Activated CD8-positive, alpha-beta T cell treated with anti-CD3 and anti-CD28 coated beads for 36 hours (primary cell): ENCODE measurements around the gene PNN. TPM values are rescaled to one million over a fixed set of nuclear protein-coding genes. Genes with fewer than 3 reads are reported as not detected.

ENCODE experiments used
- ATAC-seq: fragments of 200-7000 bp; cut with Tn5 transposase; one replicate; pipeline ENCODE4 v1.10.0; 2021; ENCODE audit warnings: mild to moderate bottlenecking, moderate library complexity
- CTCF ChIA-PET: fragments of 350-600 bp; sonication (Branson Sonifier 250); formaldehyde crosslinking; loops from one replicate; lab custom pipeline; 2021; ENCODE audit warnings: antibody characterized with exemption; lab: Charles Lee
- POLR2A ChIA-PET: fragments of 350-600 bp; sonication (Branson Sonifier 250); formaldehyde crosslinking; loops from one replicate; lab custom pipeline; 2021; ENCODE audit warnings: antibody characterized with exemption; lab: Charles Lee
- DNase-seq: peaks from one replicate; pipeline ENCODE4 v3.0.0-alpha.2; 2020
- H3K27ac Mint-ChIP-seq: one replicate; pipeline ENCODE4 v1.8.0; 2021; ENCODE audit warnings: mild to moderate bottlenecking, mixed read lengths
- H3K27me3 Mint-ChIP-seq: one replicate; pipeline ENCODE4 v1.8.0; 2021; ENCODE audit warnings: mixed read lengths
- H3K36me3 Mint-ChIP-seq: one replicate; pipeline ENCODE4 v1.8.0; 2021; ENCODE audit warnings: low read depth, mixed read lengths
- H3K4me1 Mint-ChIP-seq: one replicate; pipeline ENCODE4 v1.8.0; 2021; ENCODE audit warnings: low read depth, mixed read lengths
- H3K4me3 Mint-ChIP-seq: one replicate; pipeline ENCODE4 v1.8.0; 2021; ENCODE audit warnings: mild to moderate bottlenecking, moderate library complexity, mixed read lengths
- H3K9me3 Mint-ChIP-seq: one replicate; pipeline ENCODE4 v1.8.0; 2021; ENCODE audit warnings: mixed read lengths
- intact Hi-C: fragments of 100-400 bp; cut with micrococcal nuclease; formaldehyde crosslinking; loops from one replicate; pipeline ENCODE4 v1.10.0; 2022
- total RNA-seq, 2 experiments: library from RNA; stranded (reverse); gene quantifications; one replicate each; pipeline ENCODE4 v1.2.3, GENCODE V29; 2021
- TF ChIP-seq, protein P1 (sequence below): fragments of 200-600 bp; IDR thresholded peaks from one replicate; pipeline ENCODE4 v1.8.0; 2022; ENCODE audit warnings: antibody characterized with exemption, mild to moderate bottlenecking

PNN gene
- total RNA-seq, 2 experiments from 2014 or later: 106 to 107 TPM

GRCh38 chr14:39145266-39145966 is 29.6 kb upstream of the PNN start:
- intact Hi-C loops: no loop called here
- no peaks in the 10 kb centered on the region for H3K4me1 Mint-ChIP-seq
- peaks cover 9% of the 10 kb centered on the region for H3K9me3 Mint-ChIP-seq
- ATAC-seq (no peak), DNase-seq (no peak)
- H3K4me3 Mint-ChIP-seq: no peak overlapping the region
- POLR2A ChIA-PET: interaction anchor here (0.9 kb wide), 1 partner anchor 11 kb away, joined by 4 read pairs; no protein-coding TSS in a partner anchor
- H3K36me3 Mint-ChIP-seq: peaks cover 25% of the 10 kb centered on the region
- CTCF ChIA-PET: interaction anchor here (0.9 kb wide), 1 partner anchor 22 kb away, joined by 4 read pairs; no protein-coding TSS in a partner anchor
- TF ChIP-seq, protein P1, sequence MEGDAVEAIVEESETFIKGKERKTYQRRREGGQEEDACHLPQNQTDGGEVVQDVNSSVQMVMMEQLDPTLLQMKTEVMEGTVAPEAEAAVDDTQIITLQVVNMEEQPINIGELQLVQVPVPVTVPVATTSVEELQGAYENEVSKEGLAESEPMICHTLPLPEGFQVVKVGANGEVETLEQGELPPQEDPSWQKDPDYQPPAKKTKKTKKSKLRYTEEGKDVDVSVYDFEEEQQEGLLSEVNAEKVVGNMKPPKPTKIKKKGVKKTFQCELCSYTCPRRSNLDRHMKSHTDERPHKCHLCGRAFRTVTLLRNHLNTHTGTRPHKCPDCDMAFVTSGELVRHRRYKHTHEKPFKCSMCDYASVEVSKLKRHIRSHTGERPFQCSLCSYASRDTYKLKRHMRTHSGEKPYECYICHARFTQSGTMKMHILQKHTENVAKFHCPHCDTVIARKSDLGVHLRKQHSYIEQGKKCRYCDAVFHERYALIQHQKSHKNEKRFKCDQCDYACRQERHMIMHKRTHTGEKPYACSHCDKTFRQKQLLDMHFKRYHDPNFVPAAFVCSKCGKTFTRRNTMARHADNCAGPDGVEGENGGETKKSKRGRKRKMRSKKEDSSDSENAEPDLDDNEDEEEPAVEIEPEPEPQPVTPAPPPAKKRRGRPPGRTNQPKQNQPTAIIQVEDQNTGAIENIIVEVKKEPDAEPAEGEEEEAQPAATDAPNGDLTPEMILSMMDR: no peak
- no peaks in the 10 kb centered on the region for H3K27me3 Mint-ChIP-seq
- H3K27ac Mint-ChIP-seq: no peak overlapping the region

- intact Hi-C loops: no loop called here
- TF ChIP-seq, protein P1: no peak
- H3K27me3 Mint-ChIP-seq: no peaks in the 10 kb centered on the region
- no peak overlapping the region for H3K4me3 Mint-ChIP-seq
- peaks cover 9% of the 10 kb centered on the region for H3K36me3 Mint-ChIP-seq
- ChIA-PET CTCF (no interaction called here), POLR2A (interaction anchor here (0.7 kb wide), 1 partner anchor 133 kb away, joined by 3 read pairs; no protein-coding TSS in a partner anchor)
- ATAC-seq (no peak), DNase-seq (no peak)
- H3K4me1 Mint-ChIP-seq: no peaks in the 10 kb centered on the region
- H3K27ac Mint-ChIP-seq: no peak overlapping the region
- H3K9me3 Mint-ChIP-seq: no peaks in the 10 kb centered on the region
Observed at GRCh38 chr14:39154594-39155189, 20.4 kb upstream of the PNN start.

- Mint-ChIP-seq H3K27ac (no peak overlapping the region), H3K27me3 (no peaks in the 10 kb centered on the region), H3K9me3 (no peaks in the 10 kb centered on the region), H3K4me3 (no peak overlapping the region), H3K4me1 (peaks cover 10% of the 10 kb centered on the region), H3K36me3 (peaks cover 13% of the 10 kb centered on the region)
- no peak for ATAC-seq
- intact Hi-C loops: no loop called here
- ChIA-PET CTCF (no interaction called here), POLR2A (no interaction called here)
- TF ChIP-seq, protein P1: no peak
- DNase-seq: no peak
Observed at GRCh38 chr14:39157491-39157890, 17.6 kb upstream of the PNN start.

- Mint-ChIP-seq H3K9me3 (no peaks in the 10 kb centered on the region), H3K4me3 (no peak overlapping the region), H3K27me3 (no peaks in the 10 kb centered on the region), H3K36me3 (peaks cover 18% of the 10 kb centered on the region), H3K4me1 (peaks cover 14% of the 10 kb centered on the region), H3K27ac (no peak overlapping the region)
- no peak for DNase-seq
- ATAC-seq: no peak
- TF ChIP-seq, protein P1: no peak
- intact Hi-C loops: no loop called here
- ChIA-PET POLR2A (interaction anchor here (1.0 to 4.6 kb wide), 2 partner anchors 12 to 16 kb away, joined by 5 to 25 read pairs; partner anchors contain the start of gene TRAPPC6B), CTCF (interaction anchor here (1.1 to 1.2 kb wide), 3 partner anchors 12 to 94 kb away, joined by 3 to 4 read pairs (median 3); partner anchors contain the start of gene TRAPPC6B)
Observed at GRCh38 chr14:39158222-39158858, 16.7 kb upstream of the PNN start.
